Right ventricle myocardium superior (tissue), 1 donor: ENCODE measurements around the gene HLA-DMB. TPM values are rescaled to one million over a fixed set of nuclear protein-coding genes. Genes with fewer than 3 reads are reported as not detected.

Experiments
- ATAC-seq: fragments of 200-7000 bp; cut with Tn5 transposase; one replicate; pipeline ENCODE4 v1.9.1; 2020; ENCODE audit warnings: mild to moderate bottlenecking; ENCODE audit not compliant: poor library complexity
- DNase-seq: peaks from one replicate; pipeline ENCODE4 v3.0.0-alpha.2; 2020
- intact Hi-C: fragments of 100-400 bp; cut with DNase I; formaldehyde crosslinking; loops from one replicate; pipeline ENCODE4 v1.11.2; 2022
- total RNA-seq: library from RNA; stranded (reverse); fragmentation: NEBNext Ultra II Directional; extraction: Animal tissue kit (Norgen Biotek cat#: 25700); gene quantifications from one replicate; pipeline ENCODE4 v1.2.1, GENCODE V29; 2021
- donor health status: DM: no; HTN: yes; CAD: no; lungs with severe emphysema.

Gene HLA-DMB
- total RNA-seq, 1 donor from 2014 or later: 10.4 TPM

DNA sequence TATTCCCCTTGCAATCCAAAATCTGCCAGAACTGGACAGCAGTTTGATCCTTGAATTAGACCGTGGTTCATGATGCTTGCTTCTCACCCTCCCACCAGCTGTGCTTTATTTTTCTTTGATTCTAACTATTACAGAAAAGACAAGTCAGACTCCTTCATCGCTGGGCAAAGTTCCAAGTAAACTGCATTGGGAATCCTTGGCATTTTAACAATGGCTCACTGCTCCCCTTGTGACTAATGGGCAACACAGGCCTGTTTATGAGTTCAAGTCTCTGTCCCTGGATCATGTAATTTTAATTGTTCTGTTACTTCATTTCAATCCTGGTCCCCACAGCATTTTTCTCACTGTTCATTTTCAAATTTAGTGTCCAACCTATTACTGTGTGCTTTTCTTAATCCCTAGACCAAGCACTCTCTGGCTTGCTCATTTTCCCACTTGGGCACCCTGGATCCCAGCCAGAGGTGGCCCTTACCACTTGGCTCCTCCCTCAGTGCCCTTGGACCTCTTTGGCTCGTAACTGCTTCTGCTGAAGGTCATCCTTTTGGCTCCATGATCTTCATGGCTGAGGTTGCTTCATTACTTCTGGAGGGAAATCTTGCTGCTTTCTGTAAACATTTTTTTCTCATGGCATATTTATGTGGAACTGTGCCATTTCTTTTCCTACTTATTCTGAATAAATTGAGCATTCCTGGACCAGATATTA is 54.0 kb downstream of the HLA-DMB start:
- ATAC-seq: no peak
- no peak for DNase-seq
- intact Hi-C loops: loop anchor here (5.0 kb wide), 2 partner anchors 45 to 95 kb away; no protein-coding TSS in a partner anchor

DNA sequence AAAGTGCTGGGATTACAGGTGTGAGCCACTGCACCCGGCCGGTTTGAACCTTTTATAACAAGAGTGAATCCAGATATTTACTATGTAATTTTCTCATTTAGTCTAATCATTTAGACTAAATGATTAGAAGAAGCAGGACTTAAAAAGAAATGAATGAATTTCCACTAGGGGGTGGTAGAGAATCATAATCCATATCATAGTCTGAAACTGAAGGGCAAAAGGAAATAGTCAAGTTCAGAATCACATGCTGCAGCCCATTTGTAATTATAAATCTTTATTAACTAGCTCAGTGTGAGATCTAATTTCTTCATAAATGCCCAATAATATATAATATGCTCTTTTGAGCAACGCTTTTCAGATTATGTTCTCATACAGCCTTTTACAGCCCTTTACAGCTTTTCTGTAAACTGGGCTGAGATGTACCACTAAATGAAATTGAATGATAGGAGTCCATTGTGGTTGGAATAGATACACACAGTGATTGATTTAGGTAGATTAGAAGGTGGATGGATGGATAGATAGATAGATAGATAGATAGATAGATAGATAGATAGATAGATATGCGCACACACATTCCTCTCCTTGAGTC is 55.0 kb downstream of the HLA-DMB start:
- peak; percentile 78 for ATAC-seq
- intact Hi-C loops: loop anchor here (5.0 kb wide), 2 partner anchors 47 to 97 kb away; no protein-coding TSS in a partner anchor
- DNase-seq: no peak

Other genes starting within 250 kb of the HLA-DMB start
- gene HLA-DQA2, start 199.6 kb downstream of the HLA-DMB start, total RNA-seq: 1.6 TPM
- gene HLA-DQB2, start 177.5 kb downstream of the HLA-DMB start, total RNA-seq: 1.7 TPM
- gene HLA-DOB, start 124.0 kb downstream of the HLA-DMB start, total RNA-seq: not detected
- gene TAP2, start 102.3 kb downstream of the HLA-DMB start, total RNA-seq: 19.3 TPM
- 16.7 TPM for gene PSMB8, start 97.0 kb downstream of the HLA-DMB start, total RNA-seq
- gene TAP1, start 87.3 kb downstream of the HLA-DMB start, total RNA-seq: 14.9 TPM
- gene PSMB9, start 86.8 kb downstream of the HLA-DMB start, total RNA-seq: 12.6 TPM
- gene HLA-DMA, start 12.1 kb upstream of the HLA-DMB start, total RNA-seq: 16.3 TPM
- 62.6 TPM for gene BRD2, start 27.6 kb upstream of the HLA-DMB start, total RNA-seq
- 1.2 TPM for gene HLA-DOA, start 68.6 kb upstream of the HLA-DMB start, total RNA-seq
- gene HLA-DPA1, start 132.6 kb upstream of the HLA-DMB start, total RNA-seq: 34.1 TPM
- gene HLA-DPB1, start 135.0 kb upstream of the HLA-DMB start, total RNA-seq: 29.8 TPM